Keratinocyte (primary cell): Measurements from ENCODE around the gene ACO2.

ENCODE experiments used
- EZH2 ChIP-seq: IDR thresholded peaks from one replicate; pipeline ENCODE4 v1.6.1; 2012; ENCODE audit warnings: inconsistent platforms, mild to moderate bottlenecking, low read length, moderate library complexity
- TF ChIP-seq, protein P1 (sequence below), 3 experiments: IDR thresholded peaks in 1 of 3; conservative IDR thresholded peaks in 1 of 3; optimal IDR thresholded peaks in 1 of 3; 2 replicates in 2 of 3; 3 replicates in 1 of 3; pipeline versions ENCODE3 to v1.5.1; 2011; ENCODE audit warnings: low read length in 3 of 3, mild to moderate bottlenecking in 3 of 3, moderate library complexity in 2 of 3, control low read depth in 1 of 3, inconsistent platforms in 1 of 3; ENCODE audit not compliant: insufficient read depth in 2 of 3; ENCODE audit errors: extremely low read depth in 1 of 3

DNA sequence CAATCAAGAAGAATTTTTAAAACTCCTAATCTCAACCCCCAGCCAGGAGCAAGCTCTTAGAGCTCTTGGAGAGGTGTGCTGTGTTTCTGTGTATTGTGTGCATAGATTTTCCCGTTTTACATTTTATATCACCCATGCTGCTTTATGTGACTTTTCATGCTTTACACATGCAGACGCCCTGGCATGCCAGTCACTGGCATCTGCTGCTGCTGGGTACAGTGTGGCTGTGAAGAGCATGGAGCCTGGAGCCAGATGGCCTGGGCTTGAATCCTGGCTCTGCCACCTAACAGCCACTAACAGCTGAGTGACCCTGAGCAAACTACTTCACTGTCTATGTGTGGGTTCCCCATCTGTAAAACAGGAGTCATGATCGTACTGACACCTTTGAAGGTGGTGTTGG lies 52.2 kb downstream of the ACO2 start:
- TF ChIP-seq, protein P1, sequence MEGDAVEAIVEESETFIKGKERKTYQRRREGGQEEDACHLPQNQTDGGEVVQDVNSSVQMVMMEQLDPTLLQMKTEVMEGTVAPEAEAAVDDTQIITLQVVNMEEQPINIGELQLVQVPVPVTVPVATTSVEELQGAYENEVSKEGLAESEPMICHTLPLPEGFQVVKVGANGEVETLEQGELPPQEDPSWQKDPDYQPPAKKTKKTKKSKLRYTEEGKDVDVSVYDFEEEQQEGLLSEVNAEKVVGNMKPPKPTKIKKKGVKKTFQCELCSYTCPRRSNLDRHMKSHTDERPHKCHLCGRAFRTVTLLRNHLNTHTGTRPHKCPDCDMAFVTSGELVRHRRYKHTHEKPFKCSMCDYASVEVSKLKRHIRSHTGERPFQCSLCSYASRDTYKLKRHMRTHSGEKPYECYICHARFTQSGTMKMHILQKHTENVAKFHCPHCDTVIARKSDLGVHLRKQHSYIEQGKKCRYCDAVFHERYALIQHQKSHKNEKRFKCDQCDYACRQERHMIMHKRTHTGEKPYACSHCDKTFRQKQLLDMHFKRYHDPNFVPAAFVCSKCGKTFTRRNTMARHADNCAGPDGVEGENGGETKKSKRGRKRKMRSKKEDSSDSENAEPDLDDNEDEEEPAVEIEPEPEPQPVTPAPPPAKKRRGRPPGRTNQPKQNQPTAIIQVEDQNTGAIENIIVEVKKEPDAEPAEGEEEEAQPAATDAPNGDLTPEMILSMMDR (optimal IDR thresholded peaks at IDR 0.05 in 1 of 3, IDR thresholded peaks at IDR 0.05 in 1 of 3, conservative IDR thresholded peaks at IDR 0.05 in 1 of 3; ENCODE audit: extremely low read depth in 1 of 3, insufficient read depth in 2 of 3, low read length in 3 of 3), result no peak
- TF ChIP-seq EZH2, result no peak
